ENCODE measurements around the gene C2CD5.

DNA sequence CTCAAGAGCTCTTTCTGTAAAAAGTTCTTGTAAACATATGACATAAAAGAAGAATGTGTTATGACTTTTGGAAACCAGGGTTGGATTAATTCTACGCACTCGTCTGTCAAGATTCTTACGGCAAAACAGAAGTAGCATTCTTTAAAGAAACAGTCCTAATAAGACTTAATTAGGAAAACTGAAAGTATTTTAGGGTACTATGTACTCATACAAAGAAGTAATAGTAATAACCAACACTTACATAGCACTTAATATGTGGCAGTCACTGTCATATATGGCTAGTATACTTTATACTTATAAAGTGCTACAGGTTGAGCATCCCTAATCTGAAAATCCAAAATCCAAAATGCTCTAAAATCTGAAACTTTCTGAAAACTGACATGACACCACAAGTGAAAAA is 136.9 kb downstream of the C2CD5 start:
- TF ChIP-seq, protein P1, sequence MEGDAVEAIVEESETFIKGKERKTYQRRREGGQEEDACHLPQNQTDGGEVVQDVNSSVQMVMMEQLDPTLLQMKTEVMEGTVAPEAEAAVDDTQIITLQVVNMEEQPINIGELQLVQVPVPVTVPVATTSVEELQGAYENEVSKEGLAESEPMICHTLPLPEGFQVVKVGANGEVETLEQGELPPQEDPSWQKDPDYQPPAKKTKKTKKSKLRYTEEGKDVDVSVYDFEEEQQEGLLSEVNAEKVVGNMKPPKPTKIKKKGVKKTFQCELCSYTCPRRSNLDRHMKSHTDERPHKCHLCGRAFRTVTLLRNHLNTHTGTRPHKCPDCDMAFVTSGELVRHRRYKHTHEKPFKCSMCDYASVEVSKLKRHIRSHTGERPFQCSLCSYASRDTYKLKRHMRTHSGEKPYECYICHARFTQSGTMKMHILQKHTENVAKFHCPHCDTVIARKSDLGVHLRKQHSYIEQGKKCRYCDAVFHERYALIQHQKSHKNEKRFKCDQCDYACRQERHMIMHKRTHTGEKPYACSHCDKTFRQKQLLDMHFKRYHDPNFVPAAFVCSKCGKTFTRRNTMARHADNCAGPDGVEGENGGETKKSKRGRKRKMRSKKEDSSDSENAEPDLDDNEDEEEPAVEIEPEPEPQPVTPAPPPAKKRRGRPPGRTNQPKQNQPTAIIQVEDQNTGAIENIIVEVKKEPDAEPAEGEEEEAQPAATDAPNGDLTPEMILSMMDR (IDR thresholded peaks at IDR 0.05), result no peak
- no peak for TF ChIP-seq ZFX (IDR thresholded peaks at IDR 0.05; ENCODE audit: borderline replicate concordance)
